HG02938 (cell line): Measurements from ENCODE around the gene IL7R.

Experiments used
- ATAC-seq: cut with Tn5 transposase; IDR thresholded peaks from one replicate; pipeline ENCODE4 v1.9.1; 2021; ENCODE audit warnings: mild to moderate bottlenecking, moderate library complexity; ENCODE audit not compliant: unreplicated experiment

The IL7R gene

DNA sequence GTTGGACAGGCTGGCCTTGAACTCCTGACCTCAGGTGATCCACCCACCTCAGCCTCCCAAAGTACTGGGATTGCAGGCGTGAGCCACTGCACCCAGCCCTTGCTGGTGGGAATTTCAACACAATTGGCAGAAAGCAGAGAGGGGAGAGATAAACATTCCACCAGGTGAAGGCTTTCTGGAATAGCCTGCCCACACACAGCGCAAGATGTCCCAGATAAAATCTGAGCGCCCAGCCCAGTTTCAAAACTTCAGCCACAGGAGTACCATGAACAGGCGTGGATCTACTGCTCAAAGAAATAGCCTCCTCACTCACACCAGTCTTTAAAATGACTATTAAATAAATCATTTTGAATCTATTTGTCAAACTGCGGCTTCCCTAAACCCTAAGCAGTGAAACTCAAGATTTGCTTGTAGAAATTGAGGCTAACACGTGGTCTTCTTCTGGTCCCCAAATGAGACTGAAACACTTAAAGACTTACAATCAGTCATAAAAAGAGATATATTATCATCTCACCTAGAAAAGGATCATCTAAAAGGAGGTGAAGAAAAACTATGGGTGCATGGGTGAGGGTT lies 47.0 kb downstream of the IL7R start:
- no peak for ATAC-seq

DNA sequence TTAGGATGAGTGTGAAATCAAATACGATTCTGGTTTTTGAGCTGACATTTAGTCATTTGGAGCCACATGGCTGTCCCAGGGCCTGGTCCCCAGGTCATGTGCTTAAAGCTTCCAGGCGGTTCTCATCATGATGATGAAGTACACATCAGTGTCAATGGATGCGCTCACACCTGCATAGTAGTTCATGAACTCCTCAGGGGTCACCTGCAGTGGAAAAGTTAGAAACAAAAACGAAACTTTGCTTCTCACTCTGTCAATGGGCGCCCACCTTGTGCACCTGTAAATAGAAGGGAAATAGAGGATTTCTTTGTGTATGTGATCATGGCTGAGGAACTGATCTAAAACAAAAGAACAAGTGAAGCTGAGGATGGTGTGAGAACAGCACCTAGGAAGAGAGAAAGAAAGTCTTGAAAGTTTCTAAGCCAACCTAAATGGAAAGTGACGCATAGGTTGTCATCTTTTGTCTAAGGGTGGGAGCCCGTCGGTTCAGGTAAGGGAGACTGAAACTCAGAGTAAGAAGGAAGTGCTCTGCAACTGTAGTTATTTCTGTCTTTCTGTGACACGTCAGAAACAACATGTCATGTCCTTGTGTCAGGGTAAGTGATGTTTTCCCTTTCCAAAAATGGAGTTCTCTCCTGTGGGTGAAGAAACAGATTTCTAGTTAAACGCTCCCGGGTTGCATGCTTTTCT lies 47.9 kb downstream of the IL7R start:
- ATAC-seq: peak; percentile 79

DNA sequence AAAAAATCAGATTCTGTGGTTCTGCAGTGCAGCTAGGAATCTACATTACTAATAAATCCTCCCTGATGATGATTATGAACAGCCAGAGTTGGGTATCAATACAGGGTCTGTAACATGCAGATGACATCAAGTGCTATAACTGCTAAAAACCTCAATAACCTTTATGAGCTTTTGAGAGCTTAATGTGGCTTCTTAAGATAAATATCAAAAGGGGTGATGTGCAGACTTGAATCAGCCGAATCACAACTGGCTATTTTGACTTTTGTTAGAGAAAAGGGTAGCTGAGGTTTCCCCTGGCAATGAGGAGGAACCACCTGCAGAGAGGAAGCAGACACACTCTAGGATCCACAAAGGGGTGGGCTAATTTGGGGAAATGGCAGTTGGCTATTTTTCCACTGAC lies 51.5 kb downstream of the IL7R start:
- no peak for ATAC-seq

DNA sequence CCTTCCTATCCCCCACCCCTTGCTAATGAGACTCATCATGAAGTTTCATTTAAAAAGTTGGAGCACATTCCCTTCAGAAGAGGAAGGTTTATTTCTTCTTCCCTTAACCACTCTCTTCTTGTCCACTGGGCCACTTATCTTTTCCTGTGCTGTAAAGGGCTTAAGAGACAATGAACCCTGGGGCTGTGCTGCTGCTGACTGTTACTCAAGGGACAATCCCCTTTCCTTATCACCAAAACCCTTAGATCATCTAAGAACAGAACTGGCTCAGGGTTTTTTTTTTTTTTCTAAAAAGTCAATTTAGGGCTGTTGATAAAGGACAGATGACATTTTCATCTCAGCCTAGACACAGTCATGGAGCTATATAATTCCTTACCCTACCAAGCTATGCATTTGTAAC lies 52.1 kb downstream of the IL7R start:
- ATAC-seq: no peak

DNA sequence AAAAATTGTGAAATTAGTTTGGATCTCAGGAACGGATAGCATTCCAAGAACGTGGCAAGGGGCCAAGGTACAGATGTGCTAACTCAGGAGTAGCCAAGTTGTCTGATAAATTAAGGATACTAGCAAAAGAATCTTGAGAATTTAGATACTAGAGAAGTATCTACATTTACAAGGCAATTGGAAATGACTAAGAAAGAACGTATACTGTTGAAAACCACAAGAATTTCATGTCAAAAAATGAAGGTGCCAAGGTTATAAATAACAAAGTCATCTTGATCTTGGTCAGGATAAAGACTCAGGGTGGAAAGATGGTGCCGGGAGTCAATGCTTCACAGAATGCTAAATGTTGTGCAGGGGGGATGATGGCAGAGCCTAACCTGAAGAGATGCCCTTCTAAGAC lies 62.5 kb downstream of the IL7R start:
- no peak for ATAC-seq

DNA sequence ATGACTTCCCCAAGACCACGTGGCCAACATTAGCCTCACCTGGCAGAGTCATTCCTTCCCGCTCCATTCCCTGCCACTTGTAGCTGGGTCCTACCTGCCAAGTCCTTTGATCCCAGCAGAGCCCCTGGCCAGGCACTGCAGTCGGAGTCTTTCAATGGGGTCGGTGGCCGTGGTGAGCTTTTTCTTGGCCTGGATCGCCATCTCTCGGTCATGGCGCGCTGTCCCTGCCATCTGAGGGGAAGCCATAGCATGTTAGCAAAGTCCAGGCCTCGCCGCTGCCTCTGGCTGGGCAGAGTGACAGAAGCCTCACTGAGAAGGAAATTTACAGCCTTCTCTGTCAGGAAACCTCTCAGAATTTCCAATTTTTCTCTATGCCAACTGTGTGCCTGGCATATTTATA lies 64.2 kb downstream of the IL7R start:
- ATAC-seq: no peak

DNA sequence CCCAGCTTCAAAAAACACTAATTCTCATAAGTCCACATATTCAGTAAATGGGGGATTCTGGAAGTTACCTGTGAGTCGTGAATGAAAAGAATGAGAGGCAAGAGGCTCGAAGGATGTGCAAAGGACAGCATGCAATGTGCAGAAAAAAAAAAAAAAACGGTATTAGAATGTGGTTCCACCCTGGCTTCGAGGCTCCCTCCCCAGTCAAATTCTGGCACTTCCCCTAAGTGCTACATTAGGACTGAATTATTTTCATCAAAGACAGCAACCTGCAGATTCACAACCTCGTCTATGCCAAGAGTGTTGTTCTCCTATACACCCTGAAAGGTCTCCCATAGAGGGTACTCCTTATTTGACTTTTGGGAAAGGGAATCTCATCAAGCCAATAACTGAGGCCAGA lies 65.2 kb downstream of the IL7R start:
- ATAC-seq: no peak

DNA sequence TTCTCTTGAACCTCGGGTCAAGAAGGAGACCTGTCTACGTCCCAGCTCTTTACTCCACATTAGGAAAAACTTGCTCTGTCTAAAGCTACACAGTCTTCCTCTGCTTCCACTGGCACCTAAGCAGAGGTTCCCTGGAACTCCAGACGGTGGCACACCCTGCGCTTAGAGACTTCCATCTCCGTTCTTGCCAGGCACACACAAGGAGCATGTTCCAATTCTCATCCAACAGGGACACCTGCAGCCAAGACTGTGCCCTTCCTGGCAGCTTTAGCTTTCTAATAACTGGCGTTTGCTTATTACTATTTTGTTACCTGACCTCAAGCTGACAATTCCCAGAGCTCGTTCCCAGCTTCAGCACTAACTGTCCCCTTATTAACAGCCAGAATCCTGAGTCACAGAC lies 65.8 kb downstream of the IL7R start:
- no peak for ATAC-seq

DNA sequence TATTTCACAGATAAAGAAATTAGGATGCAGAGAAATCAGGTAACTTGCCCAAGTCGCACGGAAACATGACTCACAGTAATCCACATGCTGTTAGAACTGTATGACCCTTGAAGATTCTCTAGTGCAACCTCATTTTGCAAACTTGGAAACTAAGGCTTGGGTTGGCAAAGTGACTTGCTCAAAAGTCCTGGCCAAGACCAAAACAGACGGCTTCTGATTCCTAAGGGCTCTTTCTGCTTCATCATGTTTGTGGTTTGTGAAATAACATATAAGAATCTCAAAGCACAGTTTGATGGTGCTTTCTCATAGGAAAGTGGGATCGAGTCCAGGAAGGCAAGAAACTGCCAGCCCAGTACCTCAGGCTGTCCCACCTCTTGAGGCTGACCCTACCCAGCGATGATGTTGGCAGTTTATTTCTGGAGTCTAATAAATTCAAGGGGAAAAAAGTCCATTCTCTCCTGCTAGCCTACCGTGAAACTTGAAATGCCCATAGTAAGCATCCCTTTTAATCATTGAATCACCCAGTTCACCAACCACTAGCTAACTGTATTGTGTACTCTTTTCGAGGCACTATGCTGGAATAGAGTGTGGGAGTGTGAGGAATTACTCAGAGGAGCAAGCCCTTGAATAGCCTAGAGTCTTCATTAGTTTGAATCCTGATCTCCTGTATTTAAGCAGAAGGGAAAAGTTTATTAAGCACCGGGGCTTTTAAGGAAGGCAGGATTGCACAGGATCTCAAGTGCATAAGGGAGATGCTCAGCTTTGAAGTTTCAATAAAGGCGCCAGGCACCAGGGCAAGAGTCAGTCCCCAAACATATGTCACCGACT lies 67.6 kb downstream of the IL7R start:
- ATAC-seq: no peak

DNA sequence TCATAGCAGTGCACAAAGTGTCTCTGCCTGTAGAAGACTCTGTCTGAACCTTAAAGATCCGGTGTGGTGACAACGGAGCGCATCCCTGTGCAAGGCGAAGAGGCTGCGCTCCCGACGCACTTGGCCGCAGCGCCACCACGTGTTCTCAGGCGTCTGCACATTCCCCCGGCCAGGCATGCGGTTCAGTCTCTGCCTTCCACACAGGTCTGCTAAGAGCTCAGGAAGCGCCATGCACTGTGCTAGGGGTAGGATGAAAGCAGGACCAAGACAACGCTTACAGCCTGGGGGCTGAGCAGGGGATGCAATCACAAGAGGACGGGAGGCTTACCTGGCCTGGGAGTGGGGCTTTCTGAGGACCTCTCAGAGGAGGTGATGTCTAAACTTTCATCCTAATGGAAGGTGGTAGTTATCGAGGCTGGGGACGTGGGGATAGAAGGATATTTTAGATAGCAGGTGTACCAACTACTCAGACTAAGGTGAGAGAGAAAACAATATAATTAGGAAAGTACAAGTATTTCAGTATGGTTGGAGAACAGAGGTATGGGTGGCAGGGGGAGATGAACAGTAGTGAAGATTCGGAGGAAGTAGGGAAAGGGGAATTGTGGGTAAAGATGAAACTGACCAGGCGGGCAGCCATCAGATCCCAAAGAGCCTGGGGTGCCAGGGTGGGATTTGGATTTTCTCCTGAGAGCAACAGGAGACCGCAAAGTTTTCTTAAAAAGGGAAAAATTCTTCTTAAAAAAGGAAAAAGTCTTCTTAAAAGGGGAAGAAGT lies 68.4 kb downstream of the IL7R start:
- peak; percentile 50 for ATAC-seq

DNA sequence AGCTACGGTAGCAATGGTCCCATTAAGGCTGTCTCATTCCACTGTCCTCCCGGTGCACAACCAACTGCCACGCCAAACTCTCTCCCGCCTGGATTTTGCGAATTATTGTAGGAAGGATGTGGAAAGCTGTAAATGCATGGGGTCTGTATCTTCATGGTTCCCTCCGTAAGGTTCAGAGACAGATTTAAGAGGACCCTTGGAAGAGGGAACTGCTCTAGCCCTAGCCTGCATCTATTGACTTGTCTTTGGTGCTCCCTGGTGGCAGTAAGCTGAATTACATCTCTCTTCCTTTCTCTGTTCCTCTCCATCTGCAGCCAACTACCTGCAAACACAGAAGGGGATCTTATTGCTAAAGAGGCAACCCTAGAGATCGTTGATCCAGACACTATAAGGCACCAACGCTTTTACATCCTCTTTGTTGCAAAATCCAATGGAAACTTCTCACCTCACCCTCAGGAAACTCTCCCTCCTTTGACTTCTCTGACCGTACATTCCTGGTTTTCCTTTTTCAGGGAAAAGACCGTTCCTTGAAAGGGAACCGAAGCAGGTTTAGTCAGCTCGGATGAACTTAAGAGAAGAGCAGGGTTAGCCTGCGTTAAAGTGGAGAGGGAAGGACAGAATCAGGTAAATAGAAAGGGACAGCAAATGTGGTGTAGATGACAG lies 69.8 kb downstream of the IL7R start:
- peak; percentile 74 for ATAC-seq
